GM19351 (cell line): ENCODE results near the gene LRSAM1.

Experiments used
- ATAC-seq: cut with Tn5 transposase; IDR thresholded peaks from one replicate; pipeline ENCODE4 v1.9.1; 2021; ENCODE audit warnings: mild to moderate bottlenecking, moderate library complexity; ENCODE audit not compliant: unreplicated experiment

Gene LRSAM1

DNA sequence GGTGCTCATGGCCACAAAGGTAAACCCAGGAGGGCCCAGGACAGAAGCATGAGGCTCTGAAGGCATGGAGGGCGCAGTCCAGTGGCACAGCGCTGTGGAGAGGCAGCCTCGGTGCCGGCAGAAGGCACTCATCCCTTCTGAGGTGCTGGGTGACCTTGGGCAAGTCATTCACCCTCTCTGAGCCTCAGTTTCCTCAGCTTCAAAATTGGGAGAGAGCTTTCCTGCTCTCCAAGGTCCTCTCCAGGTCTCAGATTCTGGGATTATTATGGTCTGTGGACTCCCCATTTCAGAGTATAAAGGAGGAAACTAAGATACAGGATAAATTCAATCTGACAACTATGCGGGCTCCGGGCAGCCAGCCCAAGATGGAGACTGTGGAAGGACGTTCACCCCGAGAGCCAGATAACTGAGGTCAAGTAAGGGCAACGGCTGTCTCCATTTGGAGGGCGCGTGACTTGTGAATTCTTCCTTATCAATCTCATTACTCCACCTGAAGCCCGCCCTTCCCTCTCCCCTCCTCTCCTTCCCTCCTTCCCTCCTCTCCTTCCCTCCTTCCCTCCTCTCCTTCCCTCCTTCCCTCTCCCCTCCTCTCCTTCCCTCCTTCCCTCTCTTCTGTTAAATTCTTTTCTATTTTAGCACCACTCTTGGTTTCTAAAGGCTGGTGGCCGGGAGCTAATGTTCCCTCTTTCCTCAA is 58.1 kb downstream of the LRSAM1 start:
- ATAC-seq: no peak

DNA sequence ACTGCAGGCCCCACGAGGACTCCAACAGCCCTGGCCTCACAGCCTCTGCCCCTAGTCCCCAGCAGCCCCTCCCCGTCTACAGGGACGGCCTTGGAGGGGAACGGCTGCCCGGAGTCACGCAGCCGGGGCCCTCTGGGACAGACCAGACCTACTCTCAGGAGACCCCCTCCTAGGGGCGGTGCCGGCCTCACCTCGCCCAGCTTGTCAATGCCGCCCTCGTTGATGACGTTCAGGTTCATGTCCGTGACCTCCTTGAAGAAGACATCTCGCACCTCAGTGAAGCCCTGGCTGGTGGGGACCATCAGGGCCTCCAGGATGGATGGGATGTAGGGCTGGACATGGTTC is 58.6 kb downstream of the LRSAM1 start:
- no peak for ATAC-seq

DNA sequence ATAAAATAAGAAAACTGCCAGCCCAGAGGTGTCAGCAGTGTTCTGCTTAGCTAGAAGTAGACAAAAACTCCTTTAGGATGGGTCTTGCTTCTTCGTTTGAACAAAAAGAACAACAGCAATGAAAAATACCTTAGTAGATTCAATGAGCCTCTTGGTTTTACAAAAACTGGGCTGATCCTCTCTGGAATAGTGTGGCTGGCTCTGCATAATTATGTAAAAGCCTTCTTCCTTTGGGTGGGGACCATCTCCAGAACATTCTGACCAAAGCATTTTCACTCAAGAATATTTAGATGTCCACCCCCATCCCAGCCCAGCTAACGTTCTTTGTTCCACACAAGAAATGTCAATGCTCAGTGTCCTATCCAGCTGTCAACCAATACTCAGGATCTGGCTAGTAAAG is 63.2 kb downstream of the LRSAM1 start:
- no peak for ATAC-seq

DNA sequence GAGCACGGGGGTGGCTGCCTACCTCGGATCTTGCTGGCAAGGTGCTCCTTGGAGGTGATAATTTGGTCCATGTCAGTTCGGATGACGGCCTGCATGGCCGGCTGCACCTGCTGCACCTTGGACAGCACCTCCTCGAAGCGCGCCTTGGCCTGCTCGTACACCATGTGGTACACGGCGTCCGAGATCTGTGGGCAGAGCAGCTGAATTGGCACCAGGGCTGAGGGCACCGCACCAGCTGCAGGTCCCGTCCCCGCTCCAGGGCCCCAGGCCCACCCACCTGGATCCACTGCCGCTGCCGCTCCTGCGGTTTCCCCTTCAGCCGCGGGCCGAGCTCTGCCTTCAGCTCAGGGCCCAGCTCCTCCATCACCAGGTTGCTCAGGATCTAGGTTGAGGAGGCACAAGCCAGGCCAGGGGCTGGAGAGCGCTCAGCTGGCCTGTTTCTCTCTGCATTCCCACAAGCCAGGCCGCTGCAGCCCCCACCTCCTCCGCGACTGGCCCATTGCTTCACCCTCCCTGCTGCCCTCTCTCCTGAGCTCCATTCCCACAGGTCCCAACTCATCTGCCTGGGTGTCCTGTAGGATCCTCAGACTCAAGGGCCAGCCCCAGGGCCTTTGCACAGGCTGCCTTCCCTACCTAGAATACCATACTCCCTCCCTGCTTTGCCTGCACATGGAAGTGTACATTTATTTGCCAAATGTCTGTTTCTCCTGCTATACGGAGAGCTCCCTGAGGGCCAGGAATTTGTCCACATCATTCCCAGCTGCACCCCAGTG is 65.7 kb downstream of the LRSAM1 start:
- no peak for ATAC-seq

DNA sequence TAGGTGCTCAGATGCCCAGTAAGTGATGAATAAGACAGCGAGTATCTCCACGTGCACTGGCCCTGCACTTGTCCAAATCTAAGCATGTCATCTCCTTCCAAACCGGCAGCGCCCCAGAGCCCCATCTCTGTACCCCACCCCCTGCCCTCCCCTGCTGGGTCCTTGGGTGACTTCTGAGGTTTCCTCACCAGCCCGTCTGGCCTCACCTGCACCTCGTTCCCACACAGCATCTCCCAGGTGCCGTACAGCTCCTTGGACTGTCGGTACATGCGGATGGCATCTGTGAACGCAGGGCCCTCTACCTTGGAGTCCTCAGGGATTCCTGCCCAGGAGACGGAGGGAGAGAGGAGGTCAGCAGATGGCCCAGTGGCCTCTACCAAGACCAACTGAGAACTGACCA is 66.3 kb downstream of the LRSAM1 start:
- no peak for ATAC-seq

DNA sequence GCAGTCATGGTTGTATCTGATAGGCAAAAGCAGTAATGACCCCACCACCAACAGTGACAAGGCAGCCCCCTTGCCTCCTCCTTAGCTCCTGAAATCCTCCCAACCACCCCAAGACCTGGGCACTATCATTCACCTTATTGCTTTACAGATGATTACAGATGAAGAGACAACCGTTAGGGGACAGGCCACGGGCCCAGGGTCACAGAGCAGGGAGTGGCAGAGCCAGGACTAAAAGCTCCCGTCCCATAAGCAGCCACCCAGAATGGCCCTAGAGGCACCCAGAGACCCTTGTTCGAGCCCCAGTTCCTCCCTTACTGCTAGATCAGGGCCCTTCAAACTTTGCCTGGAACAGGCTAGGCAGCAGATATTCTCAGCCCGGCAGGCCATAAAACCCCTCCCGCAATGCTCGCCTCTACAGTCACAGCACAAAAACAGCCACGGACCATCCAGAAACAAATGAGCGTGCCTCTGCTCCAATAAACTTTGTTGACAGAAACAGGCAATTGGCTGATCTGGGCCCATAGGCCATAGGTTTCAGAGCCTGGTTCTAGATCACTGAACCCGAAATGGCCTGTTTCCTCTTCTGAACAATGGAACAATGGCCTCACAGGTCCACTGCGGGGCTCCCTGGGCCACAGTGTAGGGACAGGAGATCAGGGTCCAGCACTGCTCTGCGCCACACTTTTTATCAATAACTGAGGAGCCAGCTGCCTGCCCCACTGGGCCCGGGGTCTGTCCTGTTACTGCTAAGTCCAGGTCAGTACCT is 67.0 kb downstream of the LRSAM1 start:
- no peak for ATAC-seq

DNA sequence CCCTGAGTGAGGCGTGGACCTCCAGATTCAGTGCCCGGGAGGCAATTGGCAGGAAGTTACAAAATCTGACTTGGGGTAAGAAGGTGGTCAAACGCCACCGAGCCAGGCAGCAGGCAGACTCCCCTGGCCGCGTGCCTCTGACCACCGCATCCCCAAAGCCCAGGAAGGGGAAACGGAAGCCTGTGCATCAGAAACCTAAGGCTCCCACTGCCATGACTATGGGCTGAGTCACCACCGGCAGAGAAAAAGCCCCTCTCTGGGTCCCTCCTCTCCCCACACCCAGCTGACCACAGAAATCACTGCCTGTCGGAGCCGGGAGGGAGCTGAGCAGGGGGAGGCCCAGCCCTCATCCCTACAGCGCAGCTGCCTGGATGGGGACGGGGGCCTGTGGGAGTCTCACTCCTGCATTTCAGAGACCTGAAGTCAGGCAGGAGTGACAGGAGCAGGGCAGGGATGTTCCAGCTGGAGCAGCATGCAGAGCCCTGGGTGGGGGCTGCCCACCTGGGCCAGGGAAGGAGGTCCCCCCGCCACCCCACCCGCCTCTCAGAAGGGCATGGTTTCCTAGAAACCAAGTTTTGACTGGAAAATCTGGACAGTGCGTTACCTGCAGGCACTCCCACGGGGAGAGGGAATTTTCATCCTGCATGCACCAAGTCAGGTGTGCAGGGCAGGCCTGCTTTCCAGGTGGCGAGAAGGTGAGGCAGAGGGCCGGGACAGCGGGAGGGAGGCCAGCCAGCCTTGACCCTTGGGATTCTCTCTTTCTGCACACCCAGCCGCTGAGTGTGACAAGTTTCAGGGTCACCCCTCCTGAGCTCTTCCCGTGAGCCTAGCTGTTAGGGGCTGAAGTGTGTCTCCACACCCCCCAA is 68.2 kb downstream of the LRSAM1 start:
- ATAC-seq: no peak

DNA sequence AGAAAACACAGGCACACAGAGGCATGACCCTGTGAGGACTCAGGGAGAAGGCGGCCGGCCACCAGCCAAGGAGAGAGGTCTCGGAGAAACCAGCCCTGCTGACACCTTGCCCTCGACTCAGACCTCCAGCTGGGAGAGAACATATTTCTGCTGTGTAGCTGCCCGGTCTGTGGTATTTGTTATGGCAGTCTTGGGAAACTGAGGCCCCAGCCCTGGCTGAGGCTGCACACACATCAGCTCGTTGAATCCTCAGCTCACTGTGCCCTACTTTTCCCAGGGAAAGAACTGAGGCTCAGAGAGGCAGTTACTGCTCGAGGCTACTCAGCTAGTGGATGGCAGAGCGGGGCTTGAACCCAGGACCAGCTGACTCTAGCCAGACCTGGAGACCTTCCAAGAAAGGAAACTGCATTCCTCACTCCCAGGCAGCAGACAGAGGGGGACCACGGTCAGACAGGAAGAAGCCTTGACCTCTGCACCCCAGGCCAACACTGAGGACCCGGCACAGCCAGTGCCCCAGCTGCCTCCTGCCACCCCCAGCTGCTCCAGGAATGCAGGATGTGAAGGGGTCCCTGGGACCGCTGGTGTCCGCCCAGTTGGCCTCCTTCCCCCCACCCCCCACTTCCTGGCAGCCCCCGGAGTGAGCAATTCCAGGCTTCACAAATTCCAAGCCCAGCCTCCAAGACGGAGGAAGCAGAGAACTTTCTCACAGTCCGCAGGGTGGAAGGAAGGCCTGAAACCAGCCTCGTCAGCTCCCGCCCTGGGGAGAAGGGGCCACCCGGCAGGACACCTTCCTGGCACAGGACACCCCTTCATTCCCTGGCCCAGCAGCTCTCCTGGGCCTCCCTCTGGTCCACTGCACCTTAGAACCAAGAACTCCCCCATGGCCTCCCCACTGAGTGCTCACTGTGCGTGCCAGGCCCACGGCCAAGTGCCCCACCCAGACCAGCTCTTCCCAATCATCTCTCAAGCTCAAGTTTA is 69.9 kb downstream of the LRSAM1 start:
- ATAC-seq: no peak

DNA sequence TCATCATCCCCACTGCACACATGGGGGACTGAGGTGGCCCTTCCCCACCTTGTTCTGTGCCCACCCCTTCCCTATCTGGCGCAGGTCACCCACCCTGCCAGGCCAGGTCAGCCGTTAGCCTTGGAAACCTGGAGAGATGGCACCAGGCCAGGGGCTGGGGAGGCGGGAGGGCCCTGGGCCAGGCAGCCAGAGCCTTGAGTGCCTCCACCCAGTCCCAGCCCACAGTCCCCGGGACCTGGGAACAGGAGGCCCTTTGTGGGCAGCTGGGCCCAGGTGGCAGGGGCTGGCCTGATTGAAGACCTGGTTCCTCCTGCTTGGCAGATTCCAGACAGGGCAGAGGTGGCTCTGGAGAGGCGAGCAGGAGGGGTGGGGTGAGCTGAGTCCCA is 70.6 kb downstream of the LRSAM1 start:
- no peak for ATAC-seq

DNA sequence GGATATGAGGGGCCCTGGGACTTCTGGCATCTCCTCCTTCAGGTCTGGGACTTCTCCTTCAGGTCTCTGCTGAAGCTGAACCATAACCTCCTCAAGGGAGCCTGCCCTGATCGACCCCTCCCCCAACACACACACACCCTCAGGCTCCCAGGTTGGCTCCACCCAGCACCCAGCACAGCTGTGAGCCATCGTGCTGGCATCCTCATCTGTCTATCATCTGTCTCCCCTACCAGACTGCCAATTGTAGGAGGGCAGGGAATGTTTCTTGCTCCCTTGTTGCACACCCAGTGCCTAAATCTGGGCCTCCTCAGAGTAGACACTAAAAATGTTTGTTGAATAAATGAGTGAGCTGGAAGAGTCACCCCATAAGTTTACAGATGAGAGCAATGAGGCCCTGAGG is 71.4 kb downstream of the LRSAM1 start:
- ATAC-seq: no peak

DNA sequence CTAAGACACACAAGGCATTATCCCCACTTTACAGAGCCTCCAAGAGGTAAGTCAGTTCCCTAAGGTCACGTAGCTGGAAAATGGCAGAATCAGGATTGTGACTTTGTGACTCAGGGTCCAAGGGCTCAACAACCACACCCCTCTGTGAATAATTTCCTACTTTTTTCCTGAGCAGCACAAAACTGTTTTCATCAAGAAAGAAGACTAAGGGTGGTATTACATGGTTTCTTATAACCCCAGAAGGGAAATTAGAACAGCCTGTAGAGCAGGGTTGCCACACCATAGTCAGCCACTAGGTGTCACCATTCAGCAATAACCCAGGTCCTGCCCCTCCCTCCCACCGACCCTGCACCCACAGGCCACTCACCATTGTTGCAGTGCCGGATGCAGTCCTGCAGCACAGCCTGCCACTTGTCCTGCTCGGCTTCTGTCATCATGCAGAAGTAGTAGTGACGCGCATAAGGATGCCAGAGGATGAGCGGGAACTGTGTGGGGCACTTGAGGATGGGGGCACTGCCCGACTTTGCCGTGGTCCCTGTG is 72.1 kb downstream of the LRSAM1 start:
- ATAC-seq: no peak

DNA sequence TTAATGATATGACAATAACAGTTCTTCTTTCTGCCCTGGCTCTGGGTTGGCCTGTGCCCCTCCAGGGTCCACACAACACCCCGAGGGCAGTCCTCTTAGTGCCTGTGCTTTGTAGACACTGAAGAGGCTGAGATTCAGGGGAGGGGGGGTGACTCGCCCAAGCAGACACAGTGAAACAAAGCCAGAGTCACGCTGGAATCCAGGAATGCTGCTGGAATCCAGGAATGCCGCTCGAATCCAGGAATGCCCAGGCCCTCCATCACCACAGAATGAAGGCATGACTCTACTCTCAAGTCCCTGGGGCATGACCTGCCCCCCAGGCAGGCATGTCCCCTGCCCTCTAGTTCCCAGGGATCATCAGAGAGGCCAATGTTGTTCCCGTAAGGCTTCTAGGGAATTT is 73.1 kb downstream of the LRSAM1 start:
- no peak for ATAC-seq

DNA sequence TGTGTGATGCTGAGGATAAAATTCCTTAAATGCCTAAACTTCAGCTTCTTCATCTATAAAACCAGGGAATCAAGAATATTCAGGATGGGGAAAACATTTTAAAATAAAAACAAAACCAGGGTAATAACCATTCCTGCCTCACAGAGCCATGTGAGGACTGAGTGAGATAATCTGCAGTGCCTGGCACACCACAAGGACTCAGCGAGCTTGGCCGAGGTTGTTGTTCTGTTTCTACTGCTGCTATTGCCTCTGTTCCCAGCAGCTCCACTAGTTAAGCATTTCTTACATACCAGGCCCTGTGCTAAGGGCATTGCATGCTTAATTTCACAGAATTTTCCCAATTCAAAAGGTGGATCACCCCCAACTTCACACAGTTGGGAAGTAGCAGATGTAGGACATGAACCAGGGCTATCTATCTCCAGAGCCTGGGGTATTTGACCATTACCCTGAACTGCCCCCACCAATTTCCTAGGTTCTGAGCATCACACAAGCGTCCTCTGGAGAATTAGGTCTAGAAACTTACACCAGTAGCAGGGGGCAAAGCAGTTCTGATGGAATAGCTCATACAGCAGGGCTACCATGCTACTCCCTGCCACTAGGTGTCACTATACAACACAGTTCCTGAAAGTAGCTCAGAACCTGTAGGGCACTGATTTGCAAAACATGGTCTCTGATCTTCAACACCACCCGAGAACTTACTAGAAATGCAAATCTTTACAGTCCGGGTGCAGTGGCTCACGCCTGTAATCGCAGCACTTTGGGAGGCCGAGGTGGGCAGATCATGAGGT is 74.3 kb downstream of the LRSAM1 start:
- ATAC-seq: no peak

DNA sequence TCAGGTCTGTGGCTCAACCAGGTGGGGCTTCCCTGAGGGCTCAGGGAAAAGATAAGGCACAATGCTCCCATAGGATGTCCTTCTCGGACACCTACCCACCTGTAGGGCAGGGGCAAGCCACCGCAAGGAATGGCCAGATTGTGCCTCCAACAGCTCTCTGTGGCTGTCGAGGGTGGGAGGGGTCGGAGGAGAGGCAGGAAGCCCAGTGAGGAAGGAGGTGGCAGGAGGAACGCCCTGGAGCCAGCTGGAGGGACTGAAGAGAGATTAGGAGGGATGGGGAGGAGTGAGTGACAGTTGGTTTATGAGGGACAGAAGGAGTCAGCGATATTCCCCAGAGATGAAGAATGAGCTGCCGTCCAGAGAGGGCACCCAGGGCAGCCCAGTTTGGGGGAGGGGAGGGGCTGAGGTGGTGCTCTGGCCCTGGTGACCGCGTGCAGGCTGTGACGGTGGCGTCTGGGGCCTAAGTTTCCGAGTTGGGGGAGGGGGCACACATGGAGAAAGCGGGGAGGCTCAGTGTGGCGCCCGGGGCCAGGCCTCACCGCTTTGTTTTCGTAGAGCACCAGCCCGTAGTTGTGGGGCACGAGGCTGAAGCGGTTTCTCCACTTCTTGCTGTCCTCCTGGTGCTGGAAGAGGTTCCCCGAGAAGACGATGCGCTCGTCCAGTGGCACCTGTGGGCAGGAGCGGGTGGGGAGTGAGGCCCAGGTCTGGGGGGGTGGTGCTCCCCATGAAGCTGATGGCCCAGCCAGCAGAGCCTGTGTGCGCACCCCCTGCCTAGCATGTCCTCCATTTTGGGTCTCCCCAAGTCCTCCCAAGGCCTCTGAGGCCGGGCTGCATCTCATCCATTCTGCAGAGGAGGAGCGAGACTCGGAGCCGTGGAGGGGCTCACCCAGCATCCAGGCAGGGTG is 75.6 kb downstream of the LRSAM1 start:
- no peak for ATAC-seq

DNA sequence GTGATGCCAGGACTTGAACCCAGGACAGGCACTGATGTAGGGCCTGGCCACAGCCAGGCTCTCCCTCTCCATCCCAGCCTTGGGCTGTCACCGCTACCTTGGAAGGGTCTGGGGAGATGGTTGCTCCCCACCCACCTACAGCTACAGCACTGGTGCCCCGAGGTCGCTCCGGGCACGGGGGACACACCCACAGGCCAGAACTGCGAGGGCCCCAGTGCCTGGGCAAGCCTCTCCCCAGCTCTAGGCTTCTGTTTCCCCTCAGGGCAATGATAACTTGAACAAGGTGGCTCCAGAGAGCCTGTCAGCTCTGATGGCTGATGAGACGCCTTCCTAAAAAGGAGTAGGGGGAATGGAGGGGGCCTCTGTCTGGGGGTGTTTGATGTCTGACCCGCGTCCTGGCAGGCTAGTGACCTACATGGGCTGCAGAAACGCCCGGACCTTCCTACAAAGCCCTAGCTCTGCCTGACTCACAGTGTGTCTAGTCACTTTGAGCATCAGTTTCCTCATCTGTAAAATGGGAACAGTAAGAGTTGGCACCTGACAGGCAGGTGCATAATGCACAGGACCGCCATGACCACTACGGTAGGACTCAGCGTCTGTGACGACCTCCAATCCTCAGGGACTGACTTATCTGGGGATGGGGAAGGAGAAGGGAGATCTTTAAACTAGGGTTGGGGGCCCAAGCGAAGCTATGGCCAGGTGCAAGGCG is 76.4 kb downstream of the LRSAM1 start:
- no peak for ATAC-seq

DNA sequence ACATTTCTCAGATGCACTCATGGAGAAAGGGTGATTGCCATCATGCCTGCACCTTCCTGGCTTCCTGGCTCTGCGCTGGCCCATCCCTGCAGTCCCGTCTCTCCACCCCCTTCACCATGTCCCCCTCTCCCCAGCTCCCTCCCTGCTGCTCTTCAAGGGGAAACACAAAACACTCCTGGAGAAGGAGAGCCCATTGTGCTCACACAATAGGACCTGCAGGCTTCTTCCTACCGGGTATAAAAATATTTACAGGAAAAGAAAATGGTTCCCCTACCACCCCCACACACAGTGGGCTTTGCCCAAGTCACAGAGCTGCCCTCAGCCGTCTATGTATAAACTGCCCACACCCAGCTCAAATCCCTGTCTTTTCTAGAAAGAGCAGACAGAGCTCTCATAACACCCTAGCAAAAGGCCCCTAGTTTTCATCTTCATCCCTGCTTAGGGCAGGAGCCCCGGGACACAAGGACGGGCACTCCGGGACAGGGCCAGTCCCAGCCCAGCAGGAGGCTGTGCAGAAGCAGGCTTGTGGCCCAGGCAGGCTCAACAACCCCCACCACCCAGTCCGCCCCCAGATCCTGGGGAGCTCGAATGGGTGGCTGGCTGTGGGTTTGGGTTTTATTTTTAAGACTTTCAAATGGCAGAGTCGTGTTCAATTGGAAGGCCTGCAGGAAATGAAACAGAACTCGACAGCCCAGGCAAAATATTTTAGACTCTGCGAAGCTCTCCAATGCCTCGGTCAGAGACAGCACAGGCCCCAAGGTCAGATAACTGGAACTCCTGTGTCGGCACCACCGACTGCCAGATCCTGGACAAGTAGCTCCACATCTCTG is 77.3 kb downstream of the LRSAM1 start:
- no peak for ATAC-seq
